GM12875 (cell line): Measurements from ENCODE around the gene GGNBP2.
A peak's percentile ranks its signal among the peaks of the same experiment; 100 is the strongest.

ENCODE experiments used
- H3K4me3 ChIP-seq: one replicate; pipeline ENCODE4 v1.5.1; 2011; ENCODE audit warnings: low read depth, low read length, control low read depth
- CTCF ChIP-seq: IDR thresholded peaks from 2 replicates; pipeline ENCODE4 v1.5.1; 2011; ENCODE audit warnings: low read depth, mild to moderate bottlenecking, control low read depth, inconsistent platforms, low read length, moderate library complexity, borderline replicate concordance; ENCODE audit not compliant: insufficient read depth

GGNBP2 gene

GRCh38 chr17:36591434-36592315 is 47.0 kb downstream of the GGNBP2 start, which contains the start of gene DHRS11:
Gene DHRS11 (plus strand): TSS chr17:36591879. CDS start chr17:36592010, 131 bp downstream.
- peak within 1 kb of the TSS; percentile 75 for H3K4me3 ChIP-seq
- TF ChIP-seq CTCF, result no peak

GRCh38 chr17:36592316-36592715 is 47.6 kb downstream of the GGNBP2 start:
- peak overlapping the region; percentile 75 for H3K4me3 ChIP-seq
- TF ChIP-seq CTCF, result no peak

GRCh38 chr17:36592716-36593321 is 48.1 kb downstream of the GGNBP2 start:
- H3K4me3 ChIP-seq, result peak overlapping the region; percentile 75
- TF ChIP-seq CTCF, result no peak

- no peak overlapping the region for H3K4me3 ChIP-seq
- no peak for TF ChIP-seq CTCF
Observed at GRCh38 chr17:36593656-36594316, 49.1 kb downstream of the GGNBP2 start.

- H3K4me3 ChIP-seq, result no peak overlapping the region
- no peak for TF ChIP-seq CTCF
Observed at GRCh38 chr17:36594626-36595401, 50.1 kb downstream of the GGNBP2 start.

GRCh38 chr17:36597226-36597625 is 52.5 kb downstream of the GGNBP2 start:
- no peak for TF ChIP-seq CTCF

More at GRCh38 chr17:36597226-36597625, 52.5 kb downstream of the GGNBP2 start:
- no peak overlapping the region for H3K4me3 ChIP-seq
